Mesothelial cell of epicardium (in vitro differentiated cells): Measurements from ENCODE around the gene ABCG2. TPM values are rescaled to one million over a fixed set of nuclear protein-coding genes. Genes with fewer than 3 reads are reported as not detected.
"Not testable (repeated sequence)": the region's sequence is repeated elsewhere in the genome, so short reads cannot be mapped to it uniquely, and the experiment has no call there.

Experiments used
- DNase-seq, 2 experiments: peaks; one replicate each; pipeline ENCODE4 v3.0.0; 2021; ENCODE audit warnings: low spot score in 2 of 2; ENCODE audit not compliant: unreplicated experiment in 2 of 2
- H3K27ac Mint-ChIP-seq: 2 replicates; pipeline ENCODE4 v1.8.0; 2021; ENCODE audit warnings: mixed read lengths
- H3K27me3 Mint-ChIP-seq: 2 replicates; pipeline ENCODE4 v1.8.0; 2021; ENCODE audit warnings: low read depth, mixed read lengths
- H3K36me3 Mint-ChIP-seq: 2 replicates; pipeline ENCODE4 v1.8.0; 2021; ENCODE audit warnings: mixed read lengths
- H3K4me1 Mint-ChIP-seq: 2 replicates; pipeline ENCODE4 v1.8.0; 2021; ENCODE audit warnings: mixed read lengths
- H3K4me3 Mint-ChIP-seq: 2 replicates; pipeline ENCODE4 v1.8.0; 2021; ENCODE audit warnings: mild to moderate bottlenecking, moderate library complexity, mixed read lengths
- H3K9me3 Mint-ChIP-seq: 2 replicates; pipeline ENCODE4 v1.8.0; 2021; ENCODE audit warnings: mixed read lengths
- total RNA-seq: library from RNA; stranded (reverse); gene quantifications from 3 replicates; pipeline ENCODE4 v1.2.1, GENCODE V29; 2021
- TF ChIP-seq, protein P1 (sequence below): fragments of 200-600 bp; sonication (generic); IDR thresholded peaks from one replicate; pipeline ENCODE4 v1.5.0; 2021; ENCODE audit warnings: antibody characterized with exemption; ENCODE audit not compliant: unreplicated experiment

ABCG2 gene
- total RNA-seq, 1 donor from 2014 or later = 0.92 TPM

DNA sequence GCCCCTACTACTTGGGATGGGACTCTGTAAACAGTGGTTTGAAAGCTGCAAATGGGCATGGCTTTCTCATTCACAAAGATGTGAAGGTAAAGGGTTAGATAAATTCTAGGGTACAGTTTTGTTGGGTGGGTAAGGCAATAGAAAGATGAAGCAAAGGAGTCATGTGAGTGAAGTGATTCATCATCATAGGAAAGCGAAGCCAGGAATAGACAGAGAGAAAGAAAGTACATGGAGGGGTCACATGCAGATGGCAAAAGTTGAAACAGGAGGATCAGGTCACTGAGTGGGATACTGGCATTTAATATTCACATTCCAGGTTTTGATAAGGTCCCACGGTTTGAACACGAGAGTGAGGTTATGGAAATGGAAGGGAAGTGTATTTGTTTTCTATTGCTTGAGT lies 8.2 kb upstream of the ABCG2 start:
- TF ChIP-seq, protein P1, sequence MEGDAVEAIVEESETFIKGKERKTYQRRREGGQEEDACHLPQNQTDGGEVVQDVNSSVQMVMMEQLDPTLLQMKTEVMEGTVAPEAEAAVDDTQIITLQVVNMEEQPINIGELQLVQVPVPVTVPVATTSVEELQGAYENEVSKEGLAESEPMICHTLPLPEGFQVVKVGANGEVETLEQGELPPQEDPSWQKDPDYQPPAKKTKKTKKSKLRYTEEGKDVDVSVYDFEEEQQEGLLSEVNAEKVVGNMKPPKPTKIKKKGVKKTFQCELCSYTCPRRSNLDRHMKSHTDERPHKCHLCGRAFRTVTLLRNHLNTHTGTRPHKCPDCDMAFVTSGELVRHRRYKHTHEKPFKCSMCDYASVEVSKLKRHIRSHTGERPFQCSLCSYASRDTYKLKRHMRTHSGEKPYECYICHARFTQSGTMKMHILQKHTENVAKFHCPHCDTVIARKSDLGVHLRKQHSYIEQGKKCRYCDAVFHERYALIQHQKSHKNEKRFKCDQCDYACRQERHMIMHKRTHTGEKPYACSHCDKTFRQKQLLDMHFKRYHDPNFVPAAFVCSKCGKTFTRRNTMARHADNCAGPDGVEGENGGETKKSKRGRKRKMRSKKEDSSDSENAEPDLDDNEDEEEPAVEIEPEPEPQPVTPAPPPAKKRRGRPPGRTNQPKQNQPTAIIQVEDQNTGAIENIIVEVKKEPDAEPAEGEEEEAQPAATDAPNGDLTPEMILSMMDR = no peak
- Mint-ChIP-seq H3K36me3 (peaks cover 4% of the 10 kb centered on the region), H3K9me3 (peaks cover 4% of the 10 kb centered on the region), H3K27me3 (no peaks in the 10 kb centered on the region), H3K4me1 (no peaks in the 10 kb centered on the region), H3K27ac (no peak overlapping the region), H3K4me3 (no peak overlapping the region)
- no peak for DNase-seq

DNA sequence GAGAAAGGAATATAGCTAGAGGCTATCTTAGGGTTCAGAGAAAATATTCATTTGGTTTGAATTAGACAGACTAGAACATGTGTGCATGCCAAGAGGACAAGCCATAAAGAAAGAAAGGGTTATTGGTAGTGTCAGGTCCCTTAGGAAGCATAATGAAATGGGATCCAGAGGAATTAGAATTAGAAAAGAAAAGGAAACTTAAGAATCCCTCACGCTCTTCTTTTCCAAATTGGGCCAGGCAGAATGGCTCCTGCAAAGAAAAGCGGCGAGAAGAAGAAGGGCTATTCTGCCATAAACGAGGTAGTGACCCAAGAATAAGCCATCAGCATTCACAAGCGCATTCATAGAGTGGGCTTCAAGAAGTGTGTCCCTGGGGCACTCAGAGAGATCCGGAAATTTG lies 4.9 kb upstream of the ABCG2 start:
- TF ChIP-seq, protein P1 = no peak
- H3K27me3 Mint-ChIP-seq = peaks cover 8% of the 10 kb centered on the region
- no peak for DNase-seq
- H3K27ac Mint-ChIP-seq = no peak overlapping the region
- H3K36me3 Mint-ChIP-seq = peaks cover 4% of the 10 kb centered on the region
- no peaks in the 10 kb centered on the region for H3K9me3 Mint-ChIP-seq
- peaks cover 6% of the 10 kb centered on the region for H3K4me1 Mint-ChIP-seq
- H3K4me3 Mint-ChIP-seq = no peak overlapping the region

DNA sequence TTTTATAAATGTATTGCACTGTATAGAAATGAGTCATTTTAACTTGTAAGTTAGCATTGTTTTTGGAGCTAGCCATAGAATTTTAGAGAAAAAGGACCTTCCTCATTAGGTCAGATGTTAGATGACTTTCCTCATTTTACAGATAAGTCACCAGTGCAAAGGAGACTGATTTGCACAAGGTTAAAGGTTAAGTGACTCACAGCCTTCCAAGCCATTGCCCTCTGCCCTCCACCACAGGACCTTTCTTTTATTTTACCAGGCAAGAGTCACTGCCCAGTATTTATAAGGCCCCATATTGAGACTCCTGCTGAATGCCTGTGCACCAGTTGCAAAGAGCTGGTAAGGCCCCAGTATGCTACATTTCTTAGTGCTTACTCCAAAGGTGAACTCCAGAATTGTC lies 4.2 kb upstream of the ABCG2 start:
- TF ChIP-seq, protein P1 = no peak
- H3K27ac Mint-ChIP-seq = no peak overlapping the region
- no peak for DNase-seq
- no peaks in the 10 kb centered on the region for H3K9me3 Mint-ChIP-seq
- peaks cover 10% of the 10 kb centered on the region for H3K4me1 Mint-ChIP-seq
- H3K36me3 Mint-ChIP-seq = peaks cover 4% of the 10 kb centered on the region
- peaks cover 16% of the 10 kb centered on the region for H3K27me3 Mint-ChIP-seq
- no peak overlapping the region for H3K4me3 Mint-ChIP-seq

DNA sequence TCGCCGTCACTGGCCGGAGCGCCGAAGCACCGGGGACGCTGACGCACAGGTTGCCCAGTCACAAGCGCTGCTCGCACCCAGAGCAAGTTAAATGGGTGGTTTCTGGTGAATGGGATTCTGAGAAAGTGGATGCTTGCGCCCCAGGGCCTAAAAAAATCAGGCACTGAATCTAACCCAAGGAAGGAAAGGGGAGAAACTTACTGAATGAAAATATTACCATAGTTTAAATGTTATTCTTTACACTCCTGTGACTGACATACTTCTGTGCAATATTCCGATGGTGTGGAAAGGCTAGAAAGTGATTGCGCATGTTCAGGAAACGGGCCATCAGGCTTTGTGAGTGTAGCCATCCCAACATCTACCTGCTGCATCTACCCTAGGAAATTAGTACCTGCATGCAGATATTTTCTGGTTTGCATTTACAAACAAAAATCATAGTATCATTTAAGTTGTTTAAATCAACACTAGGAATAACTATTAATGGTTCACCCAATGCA lies 838 bp upstream of the ABCG2 start:
- peaks cover 2% of the 10 kb centered on the region for H3K36me3 Mint-ChIP-seq

DNA sequence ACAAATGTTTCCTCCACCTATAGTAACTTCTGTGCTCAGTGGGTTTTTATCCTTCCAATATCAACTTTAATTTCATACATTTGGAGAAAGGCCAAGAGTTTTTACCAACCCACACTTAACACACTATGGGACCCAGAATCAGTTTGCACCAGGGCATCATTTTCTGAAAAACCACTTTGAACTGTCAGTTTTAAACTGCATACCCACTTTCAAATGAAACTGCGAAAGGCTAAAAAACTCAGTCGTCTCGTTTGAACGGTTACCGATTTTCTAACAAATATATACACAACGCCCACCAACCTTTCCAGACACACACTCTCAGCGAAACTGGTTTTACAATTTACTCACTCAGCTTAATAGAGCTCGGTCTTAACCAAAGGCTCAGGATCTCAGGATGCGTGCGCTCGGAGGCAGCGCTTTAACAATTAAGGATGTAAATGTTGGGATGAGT lies 376 bp downstream of the ABCG2 start:
- Mint-ChIP-seq H3K36me3 (peaks cover 2% of the 10 kb centered on the region), H3K27me3 (peaks cover 23% of the 10 kb centered on the region), H3K27ac (no peak overlapping the region), H3K9me3 (no peaks in the 10 kb centered on the region), H3K4me1 (peaks cover 10% of the 10 kb centered on the region), H3K4me3 (peak overlapping the region; percentile 65)
- no peak for DNase-seq
- TF ChIP-seq, protein P1 = no peak

More for the DNA sequence above, 838 bp upstream of the ABCG2 start:
- H3K9me3 Mint-ChIP-seq = no peaks in the 10 kb centered on the region
- H3K4me1 Mint-ChIP-seq = peaks cover 10% of the 10 kb centered on the region
- TF ChIP-seq, protein P1 = no peak
- peaks cover 23% of the 10 kb centered on the region for H3K27me3 Mint-ChIP-seq
- no peak for DNase-seq
- H3K27ac Mint-ChIP-seq = no peak overlapping the region
- peak overlapping the region; percentile 69 for H3K4me3 Mint-ChIP-seq

DNA sequence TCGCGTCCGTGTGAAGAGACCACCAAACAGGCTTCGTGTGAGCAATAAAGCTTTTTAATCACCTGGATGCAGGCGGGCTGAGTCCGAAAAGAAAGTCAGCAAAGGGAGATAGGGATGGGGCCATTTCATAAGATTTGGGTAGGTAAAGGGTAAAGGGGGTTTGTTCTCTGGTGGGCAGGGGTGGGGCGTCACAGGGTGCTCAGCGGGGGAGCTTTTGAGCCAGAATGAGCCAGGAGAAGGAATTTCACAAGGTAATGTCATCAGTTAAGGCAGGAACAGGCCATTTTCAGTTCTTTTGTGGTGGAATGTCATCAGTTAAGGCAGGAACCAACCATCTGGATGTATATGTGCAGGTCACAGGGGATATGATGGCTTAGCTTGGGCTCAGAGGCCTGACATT lies 6.1 kb downstream of the ABCG2 start:
- not testable (repeated sequence) for DNase-seq, H3K36me3 Mint-ChIP-seq, H3K4me3 Mint-ChIP-seq, H3K27me3 Mint-ChIP-seq, H3K9me3 Mint-ChIP-seq, H3K27ac Mint-ChIP-seq
- peaks cover 10% of the 10 kb centered on the region for H3K4me1 Mint-ChIP-seq
